Omental fat pad (tissue), 4 donors: ENCODE data around the gene HOXA1. TPM values are rescaled to one million over a fixed set of nuclear protein-coding genes. Genes with fewer than 3 reads are reported as not detected.

Source experiments
- ATAC-seq: fragments of 150-250 bp; one replicate; pipeline ENCODE4 v1.9.1; 2016; ENCODE audit warnings: mild to moderate bottlenecking, moderate library complexity; ENCODE audit not compliant: low FRiP score
- DNase-seq: peaks from one replicate; pipeline ENCODE4 v3.0.0-alpha.2; 2019; ENCODE audit warnings: low spot score
- CTCF ChIP-seq, 3 donors: fragments of 450-650 bp; IDR thresholded peaks; one replicate each; pipeline ENCODE4 v1.5.1; 2016 to 2017; ENCODE audit warnings: antibody characterized with exemption in 3 of 3, mild to moderate bottlenecking in 3 of 3, moderate library complexity in 2 of 3
- total RNA-seq, 4 donors: library from RNA; depleted of rRNA; stranded (reverse); fragments of >200 nt; gene quantifications; one replicate each; pipeline ENCODE4 v1.1.0, GENCODE V29; 2016

Gene HOXA1
- total RNA-seq, 4 donors from 2014 or later: 0.56 to 0.84 (median 0.77) TPM

GRCh38 chr7:27121684-27122076, 25.9 kb upstream of the HOXA1 start:
- ATAC-seq (no peak), DNase-seq (no peak)
- TF ChIP-seq CTCF (IDR thresholded peaks at IDR 0.05): no peak

GRCh38 chr7:27119412-27119911, 23.7 kb upstream of the HOXA1 start:
- no peak for ATAC-seq
- DNase-seq: no peak
- TF ChIP-seq CTCF (IDR thresholded peaks at IDR 0.05): no peak

GRCh38 chr7:27118580-27118979, 22.8 kb upstream of the HOXA1 start:
- ATAC-seq (no peak), DNase-seq (no peak)
- TF ChIP-seq CTCF (IDR thresholded peaks at IDR 0.05): no peak

GRCh38 chr7:27117887-27118491, 22.2 kb upstream of the HOXA1 start:
- peak; percentile 43 for ATAC-seq
- no peak for TF ChIP-seq CTCF (IDR thresholded peaks at IDR 0.05)
- DNase-seq: no peak

GRCh38 chr7:27116962-27117886, 21.4 kb upstream of the HOXA1 start:
- DNase-seq (no peak), ATAC-seq (no peak)
- no peak for TF ChIP-seq CTCF (IDR thresholded peaks at IDR 0.05)

- TF ChIP-seq CTCF (IDR thresholded peaks at IDR 0.05): no peak
- no peak for DNase-seq
- no peak for ATAC-seq
Measured at GRCh38 chr7:27116031-27116961, 20.5 kb upstream of the HOXA1 start.
